Measurements from ENCODE around the gene DIP2B. TPM values are rescaled to one million over a fixed set of nuclear protein-coding genes. Genes with fewer than 3 reads are reported as not detected.

The DIP2B gene, protein sequence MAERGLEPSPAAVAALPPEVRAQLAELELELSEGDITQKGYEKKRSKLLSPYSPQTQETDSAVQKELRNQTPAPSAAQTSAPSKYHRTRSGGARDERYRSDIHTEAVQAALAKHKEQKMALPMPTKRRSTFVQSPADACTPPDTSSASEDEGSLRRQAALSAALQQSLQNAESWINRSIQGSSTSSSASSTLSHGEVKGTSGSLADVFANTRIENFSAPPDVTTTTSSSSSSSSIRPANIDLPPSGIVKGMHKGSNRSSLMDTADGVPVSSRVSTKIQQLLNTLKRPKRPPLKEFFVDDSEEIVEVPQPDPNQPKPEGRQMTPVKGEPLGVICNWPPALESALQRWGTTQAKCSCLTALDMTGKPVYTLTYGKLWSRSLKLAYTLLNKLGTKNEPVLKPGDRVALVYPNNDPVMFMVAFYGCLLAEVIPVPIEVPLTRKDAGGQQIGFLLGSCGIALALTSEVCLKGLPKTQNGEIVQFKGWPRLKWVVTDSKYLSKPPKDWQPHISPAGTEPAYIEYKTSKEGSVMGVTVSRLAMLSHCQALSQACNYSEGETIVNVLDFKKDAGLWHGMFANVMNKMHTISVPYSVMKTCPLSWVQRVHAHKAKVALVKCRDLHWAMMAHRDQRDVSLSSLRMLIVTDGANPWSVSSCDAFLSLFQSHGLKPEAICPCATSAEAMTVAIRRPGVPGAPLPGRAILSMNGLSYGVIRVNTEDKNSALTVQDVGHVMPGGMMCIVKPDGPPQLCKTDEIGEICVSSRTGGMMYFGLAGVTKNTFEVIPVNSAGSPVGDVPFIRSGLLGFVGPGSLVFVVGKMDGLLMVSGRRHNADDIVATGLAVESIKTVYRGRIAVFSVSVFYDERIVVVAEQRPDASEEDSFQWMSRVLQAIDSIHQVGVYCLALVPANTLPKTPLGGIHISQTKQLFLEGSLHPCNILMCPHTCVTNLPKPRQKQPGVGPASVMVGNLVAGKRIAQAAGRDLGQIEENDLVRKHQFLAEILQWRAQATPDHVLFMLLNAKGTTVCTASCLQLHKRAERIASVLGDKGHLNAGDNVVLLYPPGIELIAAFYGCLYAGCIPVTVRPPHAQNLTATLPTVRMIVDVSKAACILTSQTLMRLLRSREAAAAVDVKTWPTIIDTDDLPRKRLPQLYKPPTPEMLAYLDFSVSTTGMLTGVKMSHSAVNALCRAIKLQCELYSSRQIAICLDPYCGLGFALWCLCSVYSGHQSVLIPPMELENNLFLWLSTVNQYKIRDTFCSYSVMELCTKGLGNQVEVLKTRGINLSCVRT (N-terminal part only)
- 10 to 100 TPM; 11.1 to 24.0 (median 14.8) TPM for total RNA-seq
- long read RNA-seq, partial matches to known transcripts = 1 of 4 reads
- long read RNA-seq, other reads (novel, unspliced or antisense) = 3 of 4 reads

DNA sequence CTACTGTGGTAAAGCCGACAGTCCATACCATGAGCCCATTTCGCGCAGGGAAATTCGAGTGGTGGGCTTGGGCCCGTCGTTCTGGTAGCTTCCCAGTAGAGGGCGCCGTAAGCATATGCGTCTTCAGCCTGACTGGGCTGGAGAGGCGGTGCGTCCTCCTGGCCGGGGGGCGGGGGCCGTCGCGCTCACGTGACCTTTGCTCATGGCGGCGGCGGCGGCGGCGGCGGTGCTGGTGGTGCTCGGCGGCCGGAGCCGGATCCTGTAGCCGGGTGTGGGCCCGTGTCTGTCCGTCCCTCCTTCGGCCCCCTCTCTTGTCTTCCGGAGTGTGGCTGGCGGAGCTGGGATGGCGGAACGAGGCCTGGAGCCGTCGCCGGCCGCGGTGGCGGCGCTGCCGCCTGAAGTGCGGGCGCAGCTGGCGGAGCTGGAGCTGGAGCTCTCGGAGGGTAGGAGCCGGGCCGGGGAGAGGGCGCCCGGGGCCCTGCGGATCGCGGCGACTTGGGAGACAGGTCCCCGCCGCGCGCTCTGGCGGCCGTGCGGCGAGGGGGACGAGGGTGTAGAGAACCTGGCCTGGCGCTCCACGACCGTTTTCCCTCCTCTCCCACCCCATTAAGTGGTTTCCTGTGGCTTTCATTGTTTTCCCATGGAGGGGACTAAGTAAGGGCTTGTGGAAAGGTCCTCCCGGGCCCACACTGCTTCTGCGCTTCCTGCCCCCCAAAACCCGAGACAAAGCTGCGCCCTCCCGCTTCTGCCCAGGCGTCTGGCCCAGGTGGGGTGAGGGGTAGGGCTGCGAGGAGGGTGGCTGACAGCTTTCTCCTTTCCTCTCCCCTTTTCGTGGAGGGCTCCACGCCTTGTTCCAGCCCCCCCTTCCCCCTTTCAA, at the start of gene DIP2B:
Gene DIP2B (plus strand): TSS at position 188 of the 877 bp plus-strand sequence. CDS start 156 bp downstream, at position 344.
- Histone ChIP-seq H3K27me3 (no peaks in the 10 kb centered on the region), H3K4me1 (peaks cover 0 to 43% (median 15%) of the 10 kb centered on the region in 4 donors)
- WGBS (ENCODE audit: insufficient coverage, low coverage, low lambda C conversion rate, missing lambda C conversion rate) = 1% methylated on average over 29 of the region's 77 CpGs

GRCh38 chr12:50458606-50459005, 46.2 kb upstream of the DIP2B start:
- peaks cover 0 to 65% (median 22%) of the 10 kb centered on the region in 4 donors for H3K36me3 ChIP-seq
- no peak for ATAC-seq

More for the DNA sequence above, at the start of gene DIP2B:
- TF ChIP-seq POLR2A (IDR thresholded peaks at IDR 0.05) (peak; percentile 81), CTCF (IDR thresholded peaks at IDR 0.05) (peak; percentile 88 to 97 (median 92))
- Histone ChIP-seq H3K4me3 (peak within 1 kb of the TSS; percentile 73 to 85 (median 79)), H3K36me3 (no peaks in the 10 kb centered on the region), H3K9me3 (no peaks in the 10 kb centered on the region), H3K27ac (peak within 1 kb of the TSS; percentile 91 to 95 (median 95))
- peak; percentile 87 to 96 (median 94) for ATAC-seq
- intact Hi-C loops (cut with DNase I) = loop anchor here in 1 of 2 donors (10.0 kb wide), 2 partner anchors 130 to 210 kb away; no protein-coding TSS in a partner anchor
- DNase-seq = peak; percentile 96 to 97 (median 96)

DNA sequence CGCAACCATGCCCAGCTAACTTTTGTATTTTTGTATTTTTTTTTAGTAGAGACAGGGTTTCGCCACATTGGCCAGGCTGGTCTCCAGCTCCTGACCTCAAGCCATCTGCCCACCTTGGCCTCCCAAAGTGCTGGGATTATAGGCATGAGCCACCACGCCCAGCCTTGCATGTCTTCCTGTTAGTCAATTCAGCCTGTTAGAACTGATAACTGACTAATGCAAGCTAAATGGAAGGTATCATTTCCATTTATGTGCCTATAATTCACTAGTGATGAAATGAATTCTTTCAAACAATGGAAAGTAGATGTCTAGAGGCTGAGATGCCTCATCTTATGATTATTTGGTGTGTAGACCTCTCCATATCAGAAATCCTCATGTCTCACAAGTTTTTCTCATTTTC, 37.3 kb upstream of the DIP2B start:
- WGBS (ENCODE audit: insufficient coverage, low coverage, low lambda C conversion rate, missing lambda C conversion rate) = 96% methylated on average over 3 of the region's 3 CpGs

More at GRCh38 chr12:50458606-50459005, 46.2 kb upstream of the DIP2B start:
- TF ChIP-seq POLR2A (IDR thresholded peaks at IDR 0.05) (no peak), CTCF (IDR thresholded peaks at IDR 0.05) (no peak)
- Histone ChIP-seq H3K27me3 (no peaks in the 10 kb centered on the region), H3K4me3 (no peak overlapping the region), H3K4me1 (no peaks in the 10 kb centered on the region), H3K27ac (no peak overlapping the region), H3K9me3 (no peaks in the 10 kb centered on the region)
- no peak for DNase-seq
- intact Hi-C loops (cut with DNase I) = no loop called here

More for the DNA sequence above, 37.3 kb upstream of the DIP2B start:
- no peak for DNase-seq
- ATAC-seq = no peak
- Histone ChIP-seq H3K27me3 (no peaks in the 10 kb centered on the region), H3K4me1 (no peaks in the 10 kb centered on the region), H3K9me3 (no peaks in the 10 kb centered on the region), H3K27ac (no peak overlapping the region), H3K4me3 (no peak overlapping the region), H3K36me3 (peaks cover 0 to 91% (median 42%) of the 10 kb centered on the region in 4 donors)
- no peak for TF ChIP-seq CTCF (IDR thresholded peaks at IDR 0.05)
- TF ChIP-seq POLR2A (IDR thresholded peaks at IDR 0.05) = no peak
- intact Hi-C loops (cut with DNase I) = no loop called here
